Measurements from ENCODE around the gene MRPL3.

DNA sequence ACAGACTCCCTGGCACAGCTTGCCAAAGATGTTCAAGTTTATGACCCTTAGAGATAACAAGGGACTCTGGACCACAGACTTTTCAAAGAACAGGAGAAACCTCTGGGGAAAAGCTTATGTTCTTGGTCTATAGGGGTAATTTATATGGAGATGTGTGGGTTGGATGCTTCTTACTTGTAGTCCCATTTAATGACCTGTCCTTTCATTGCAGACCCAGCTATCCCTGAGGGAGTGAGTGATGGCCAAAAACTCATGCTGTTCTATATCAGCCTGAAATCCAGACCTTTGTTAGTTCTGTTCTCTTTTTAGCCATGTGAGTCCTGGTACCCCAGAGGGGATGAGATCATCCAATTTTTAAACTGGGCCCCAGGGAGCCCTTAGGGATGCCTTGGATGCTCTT is 43.7 kb upstream of the MRPL3 start:
- TF ChIP-seq, protein P1, sequence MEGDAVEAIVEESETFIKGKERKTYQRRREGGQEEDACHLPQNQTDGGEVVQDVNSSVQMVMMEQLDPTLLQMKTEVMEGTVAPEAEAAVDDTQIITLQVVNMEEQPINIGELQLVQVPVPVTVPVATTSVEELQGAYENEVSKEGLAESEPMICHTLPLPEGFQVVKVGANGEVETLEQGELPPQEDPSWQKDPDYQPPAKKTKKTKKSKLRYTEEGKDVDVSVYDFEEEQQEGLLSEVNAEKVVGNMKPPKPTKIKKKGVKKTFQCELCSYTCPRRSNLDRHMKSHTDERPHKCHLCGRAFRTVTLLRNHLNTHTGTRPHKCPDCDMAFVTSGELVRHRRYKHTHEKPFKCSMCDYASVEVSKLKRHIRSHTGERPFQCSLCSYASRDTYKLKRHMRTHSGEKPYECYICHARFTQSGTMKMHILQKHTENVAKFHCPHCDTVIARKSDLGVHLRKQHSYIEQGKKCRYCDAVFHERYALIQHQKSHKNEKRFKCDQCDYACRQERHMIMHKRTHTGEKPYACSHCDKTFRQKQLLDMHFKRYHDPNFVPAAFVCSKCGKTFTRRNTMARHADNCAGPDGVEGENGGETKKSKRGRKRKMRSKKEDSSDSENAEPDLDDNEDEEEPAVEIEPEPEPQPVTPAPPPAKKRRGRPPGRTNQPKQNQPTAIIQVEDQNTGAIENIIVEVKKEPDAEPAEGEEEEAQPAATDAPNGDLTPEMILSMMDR (IDR thresholded peaks at IDR 0.05), result no peak
- TF ChIP-seq POLR2A (IDR thresholded peaks at IDR 0.05) (no peak), EP300 (IDR thresholded peaks at IDR 0.05; ENCODE audit: low read depth) (no peak), POLR2AphosphoS5 (IDR thresholded peaks at IDR 0.05) (no peak)

All from transverse colon (tissue), 4 donors.